T-helper 17 cell (primary cell): ENCODE measurements around the gene PIEZO2. TPM values are rescaled to one million over a fixed set of nuclear protein-coding genes. Genes with fewer than 3 reads are reported as not detected.

Source experiments
- ATAC-seq: fragments of 150-1000 bp; cut with Tn5 transposase; 2 replicates; pipeline ENCODE4 v1.10.0; 2021; ENCODE audit warnings: mild to moderate bottlenecking, moderate library complexity
- DNase-seq, 3 donors: peaks; one replicate each; pipeline versions ENCODE4 v3.0.0 to v3.0.0-alpha.2; 2020 to 2021
- H3K9me3 ChIP-seq: one replicate; pipeline ENCODE4 v1.7.0; 2013; ENCODE audit warnings: low read length, mild to moderate bottlenecking; ENCODE audit not compliant: control insufficient read depth, poor library complexity, severe bottlenecking
- H3K27ac Mint-ChIP-seq: one replicate; pipeline ENCODE4 v1.8.0; 2022; ENCODE audit warnings: mild to moderate bottlenecking, moderate library complexity, mixed read lengths
- H3K27me3 Mint-ChIP-seq: one replicate; pipeline ENCODE4 v1.8.0; 2022; ENCODE audit warnings: mixed read lengths
- H3K36me3 Mint-ChIP-seq: one replicate; pipeline ENCODE4 v1.8.0; 2022; ENCODE audit warnings: low read depth, mixed read lengths
- H3K4me1 Mint-ChIP-seq: one replicate; pipeline ENCODE4 v1.8.0; 2022; ENCODE audit warnings: mild to moderate bottlenecking, mixed read lengths
- H3K4me3 Mint-ChIP-seq: one replicate; pipeline ENCODE4 v1.8.0; 2022; ENCODE audit warnings: mild to moderate bottlenecking, moderate library complexity, mixed read lengths
- total RNA-seq, 4 donors: library from RNA in 2 of 4; stranded (reverse) in 2 of 4; gene quantifications; one replicate each; pipeline ENCODE4 v1.2.3 and lab custom pipeline; 2022 to 2026

PIEZO2 gene
- total RNA-seq, 2 donors from 2014 or later, result not detected

DNA sequence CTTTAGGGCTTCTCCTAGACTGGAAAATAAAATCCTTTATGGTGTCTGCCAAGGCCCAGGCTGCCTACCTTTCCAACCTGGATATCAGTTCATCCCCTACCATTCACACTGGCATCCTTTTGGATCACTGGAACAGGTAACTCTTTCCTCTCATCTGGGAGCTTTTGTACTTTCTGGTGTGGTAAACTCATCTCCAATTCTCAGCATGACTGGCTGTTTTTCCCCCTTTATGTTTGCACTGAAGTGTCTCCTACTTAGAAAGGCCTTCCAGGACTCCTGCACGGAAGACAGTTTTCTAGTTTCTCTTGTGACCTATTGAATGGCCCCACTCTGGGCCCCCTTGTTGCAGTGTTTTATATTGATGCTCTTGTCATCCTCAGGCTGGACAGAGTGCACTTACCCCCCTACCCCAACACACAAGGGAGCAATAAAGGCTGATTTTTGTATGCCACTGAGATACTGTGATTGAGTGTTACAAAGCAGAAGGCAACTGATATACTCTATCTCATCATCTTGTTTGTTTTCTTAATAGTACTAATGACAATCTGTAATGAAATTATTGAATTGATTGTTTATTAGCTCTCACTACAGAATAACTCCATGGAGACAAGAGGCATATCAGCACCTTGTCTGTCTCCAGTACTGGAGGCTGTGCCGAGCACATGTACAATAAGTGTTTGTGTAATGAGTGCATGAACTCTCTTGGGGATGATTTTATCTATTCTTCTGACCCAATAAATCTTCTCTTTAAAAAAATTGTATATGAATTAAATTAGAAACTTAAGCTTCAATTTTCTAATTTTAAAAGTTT lies 129.9 kb downstream of the PIEZO2 start:
- ATAC-seq, result no peak
- H3K27ac Mint-ChIP-seq, result no peak overlapping the region
- H3K9me3 ChIP-seq, result no peaks in the 10 kb centered on the region
- H3K4me3 Mint-ChIP-seq, result no peak overlapping the region
- H3K36me3 Mint-ChIP-seq, result no peaks in the 10 kb centered on the region
- H3K27me3 Mint-ChIP-seq, result peaks cover 5% of the 10 kb centered on the region
- peaks cover 2% of the 10 kb centered on the region for H3K4me1 Mint-ChIP-seq
- no peak for DNase-seq

DNA sequence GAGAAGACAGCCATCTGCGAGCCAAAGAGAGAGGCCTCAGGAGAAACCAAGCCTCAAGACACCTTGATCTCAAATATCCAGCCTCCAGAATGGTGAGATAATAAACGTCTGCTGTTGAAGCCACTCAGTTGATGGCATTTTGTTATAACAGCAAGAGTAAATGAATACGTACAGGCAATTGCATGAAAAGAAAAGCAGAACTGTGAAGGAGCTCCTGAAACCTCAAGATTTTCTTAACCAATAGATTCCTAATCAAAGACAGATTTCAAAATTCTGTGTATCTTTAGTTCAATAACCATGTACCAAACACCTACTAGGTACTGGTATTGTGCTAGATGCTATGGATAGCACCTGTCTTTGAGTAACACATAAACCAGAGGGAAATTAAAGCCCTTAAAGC lies 139.5 kb downstream of the PIEZO2 start:
- Mint-ChIP-seq H3K27ac (no peak overlapping the region), H3K27me3 (peaks cover 5% of the 10 kb centered on the region), H3K4me1 (no peaks in the 10 kb centered on the region), H3K36me3 (no peaks in the 10 kb centered on the region), H3K4me3 (no peak overlapping the region)
- DNase-seq (no peak), ATAC-seq (no peak)
- H3K9me3 ChIP-seq, result no peaks in the 10 kb centered on the region

DNA sequence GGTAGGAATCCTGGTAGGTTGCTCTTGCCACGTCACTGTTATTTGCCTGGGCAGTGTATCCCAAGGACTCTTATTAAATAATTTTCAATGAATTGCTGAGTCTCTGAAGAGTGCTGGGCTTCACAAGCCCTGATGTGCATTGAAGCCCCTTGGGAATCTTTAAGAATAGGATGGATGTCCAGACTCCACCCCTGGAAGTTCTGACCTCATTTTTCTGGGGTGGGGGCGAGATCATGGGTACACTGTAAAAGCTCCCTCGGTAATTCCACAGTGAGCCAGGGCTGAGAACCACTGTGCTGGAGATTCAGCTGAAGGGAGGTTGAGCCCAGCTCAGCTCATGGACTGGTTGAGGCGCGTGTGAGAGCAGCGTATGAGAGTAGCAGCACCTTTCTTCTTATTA lies 140.2 kb downstream of the PIEZO2 start:
- H3K4me1 Mint-ChIP-seq, result no peaks in the 10 kb centered on the region
- no peak for DNase-seq
- H3K9me3 ChIP-seq, result no peaks in the 10 kb centered on the region
- no peak for ATAC-seq
- H3K27me3 Mint-ChIP-seq, result peaks cover 5% of the 10 kb centered on the region
- H3K36me3 Mint-ChIP-seq, result no peaks in the 10 kb centered on the region
- H3K27ac Mint-ChIP-seq, result no peak overlapping the region
- no peak overlapping the region for H3K4me3 Mint-ChIP-seq

DNA sequence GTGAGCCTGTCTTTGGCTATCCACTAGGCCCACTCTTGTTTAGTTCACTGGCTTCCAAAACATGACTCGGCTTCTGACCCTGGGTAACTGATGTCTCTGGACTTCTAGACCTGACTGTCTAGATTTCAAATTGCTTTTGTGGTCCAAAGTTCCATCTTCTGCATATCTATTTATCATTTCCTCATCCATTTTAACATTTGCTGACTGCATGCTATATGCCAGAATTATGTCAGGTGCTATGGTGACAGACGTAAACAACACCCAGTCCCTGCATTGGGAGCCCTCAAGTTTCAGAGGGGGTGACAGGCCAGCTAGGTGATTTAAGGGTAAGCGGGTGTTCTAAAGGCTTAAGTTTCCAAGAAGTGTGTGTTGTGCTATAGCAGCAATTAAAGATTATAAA lies 140.9 kb downstream of the PIEZO2 start:
- ATAC-seq (no peak), DNase-seq (no peak)
- Mint-ChIP-seq H3K4me3 (no peak overlapping the region), H3K4me1 (no peaks in the 10 kb centered on the region), H3K36me3 (no peaks in the 10 kb centered on the region), H3K27ac (no peak overlapping the region), H3K27me3 (peaks cover 5% of the 10 kb centered on the region)
- no peaks in the 10 kb centered on the region for H3K9me3 ChIP-seq

DNA sequence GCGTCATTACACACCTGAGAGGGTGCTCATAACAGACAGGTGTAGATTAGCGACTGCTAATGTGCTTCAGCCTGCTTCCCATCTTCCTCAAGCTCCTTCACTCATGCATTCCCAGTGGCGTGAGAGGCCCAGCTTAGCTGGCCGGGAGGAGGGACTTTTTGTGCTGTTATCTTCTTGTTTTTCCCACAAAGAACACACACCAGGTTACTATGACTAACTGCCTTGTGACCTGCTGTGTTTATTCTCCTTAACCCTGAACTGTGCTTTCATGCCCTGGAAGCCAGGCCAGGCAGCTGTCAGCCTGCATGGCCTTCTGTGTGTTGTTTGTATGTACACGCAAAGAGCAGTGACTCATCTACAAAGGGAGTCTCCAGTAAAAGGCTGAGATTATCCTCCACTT lies 143.8 kb downstream of the PIEZO2 start:
- Mint-ChIP-seq H3K27me3 (peaks cover 9% of the 10 kb centered on the region), H3K4me1 (no peaks in the 10 kb centered on the region), H3K4me3 (no peak overlapping the region), H3K27ac (no peak overlapping the region), H3K36me3 (no peaks in the 10 kb centered on the region)
- no peaks in the 10 kb centered on the region for H3K9me3 ChIP-seq
- ATAC-seq (no peak), DNase-seq (no peak)

DNA sequence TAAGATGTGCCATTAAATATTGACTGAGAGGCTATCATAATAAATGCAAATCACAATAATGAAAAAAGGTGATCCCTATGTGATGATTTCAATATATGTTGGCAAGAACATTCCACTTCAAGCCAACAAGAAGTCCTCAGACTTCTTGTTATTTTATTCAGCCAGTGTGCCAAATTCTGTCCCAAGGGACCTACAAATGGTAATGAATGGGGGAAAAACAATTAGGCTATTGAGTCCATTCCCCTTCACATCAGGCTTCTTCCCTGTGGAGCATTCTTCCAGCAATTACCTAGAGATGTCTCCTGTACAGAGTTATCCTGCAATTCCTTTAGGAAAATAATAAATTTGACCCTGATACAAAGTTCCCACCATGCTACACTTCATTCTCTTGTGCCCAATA lies 144.4 kb downstream of the PIEZO2 start:
- no peak for DNase-seq
- H3K36me3 Mint-ChIP-seq, result no peaks in the 10 kb centered on the region
- H3K27ac Mint-ChIP-seq, result no peak overlapping the region
- ATAC-seq, result no peak
- H3K9me3 ChIP-seq, result no peaks in the 10 kb centered on the region
- no peaks in the 10 kb centered on the region for H3K4me1 Mint-ChIP-seq
- H3K27me3 Mint-ChIP-seq, result peaks cover 9% of the 10 kb centered on the region
- no peak overlapping the region for H3K4me3 Mint-ChIP-seq

DNA sequence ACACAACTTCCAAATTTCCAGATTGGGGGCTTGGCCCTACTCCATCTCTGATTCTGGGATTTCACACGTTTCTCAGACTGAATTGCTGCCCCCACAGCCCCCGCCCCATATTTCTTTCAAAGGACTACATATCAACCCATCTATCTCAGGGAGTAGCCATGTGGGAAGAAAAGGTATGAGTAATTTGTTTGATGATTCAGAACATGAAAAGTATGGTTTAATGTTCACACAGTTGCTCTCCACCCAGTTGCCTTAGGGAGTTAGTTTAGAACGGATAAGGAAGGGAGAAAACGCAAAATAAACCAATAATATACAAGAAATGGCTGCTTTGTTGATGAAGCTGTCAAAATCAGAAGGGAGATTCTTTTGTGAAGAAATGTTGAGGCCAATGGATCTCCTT lies 145.1 kb downstream of the PIEZO2 start:
- Mint-ChIP-seq H3K4me3 (no peak overlapping the region), H3K27me3 (peaks cover 8% of the 10 kb centered on the region), H3K4me1 (no peaks in the 10 kb centered on the region), H3K27ac (no peak overlapping the region), H3K36me3 (no peaks in the 10 kb centered on the region)
- DNase-seq (no peak), ATAC-seq (no peak)
- no peaks in the 10 kb centered on the region for H3K9me3 ChIP-seq

DNA sequence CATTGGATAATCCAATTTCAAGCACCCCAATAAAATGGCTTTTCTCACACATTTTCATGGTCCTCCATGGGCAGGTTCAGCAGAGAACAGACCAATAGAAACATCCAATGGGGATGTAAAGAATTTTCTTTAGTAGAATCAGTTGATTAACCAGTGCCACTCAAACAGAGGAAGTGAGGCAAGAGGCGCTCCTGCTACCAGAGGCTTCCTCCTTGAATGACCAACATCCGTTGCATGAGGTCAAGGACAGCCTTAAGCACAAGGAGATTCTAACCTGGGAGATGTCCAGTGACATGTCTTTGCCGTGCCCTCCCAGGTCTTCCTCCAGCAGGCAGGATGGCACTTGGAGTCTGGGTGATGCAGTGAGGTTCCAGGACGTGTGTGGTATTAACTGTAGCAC lies 146.6 kb downstream of the PIEZO2 start:
- no peaks in the 10 kb centered on the region for H3K9me3 ChIP-seq
- no peak for DNase-seq
- ATAC-seq, result no peak
- Mint-ChIP-seq H3K4me1 (no peaks in the 10 kb centered on the region), H3K36me3 (no peaks in the 10 kb centered on the region), H3K27me3 (peaks cover 4% of the 10 kb centered on the region), H3K4me3 (no peak overlapping the region), H3K27ac (no peak overlapping the region)

DNA sequence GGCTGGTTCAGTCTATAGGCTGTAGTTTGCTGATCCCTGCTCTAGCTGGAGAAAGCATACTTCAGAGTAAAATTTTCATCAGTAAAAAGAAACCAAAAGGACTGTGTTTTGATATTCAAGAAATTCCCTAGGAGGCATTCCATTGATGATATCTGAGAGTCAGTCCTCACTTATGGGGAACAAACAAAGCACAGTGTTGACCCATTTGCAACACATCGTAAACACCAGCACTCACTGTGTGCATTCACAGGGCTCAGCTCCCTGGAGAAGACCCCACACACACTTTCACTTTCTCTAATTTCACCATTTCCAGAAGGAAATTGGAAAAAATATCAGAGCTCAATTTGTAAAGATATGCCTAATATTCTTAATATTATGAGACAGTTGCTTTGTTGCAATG lies 147.1 kb downstream of the PIEZO2 start:
- Mint-ChIP-seq H3K4me1 (no peaks in the 10 kb centered on the region), H3K27me3 (peaks cover 4% of the 10 kb centered on the region), H3K27ac (no peak overlapping the region), H3K36me3 (no peaks in the 10 kb centered on the region), H3K4me3 (no peak overlapping the region)
- no peaks in the 10 kb centered on the region for H3K9me3 ChIP-seq
- DNase-seq (no peak), ATAC-seq (no peak)

DNA sequence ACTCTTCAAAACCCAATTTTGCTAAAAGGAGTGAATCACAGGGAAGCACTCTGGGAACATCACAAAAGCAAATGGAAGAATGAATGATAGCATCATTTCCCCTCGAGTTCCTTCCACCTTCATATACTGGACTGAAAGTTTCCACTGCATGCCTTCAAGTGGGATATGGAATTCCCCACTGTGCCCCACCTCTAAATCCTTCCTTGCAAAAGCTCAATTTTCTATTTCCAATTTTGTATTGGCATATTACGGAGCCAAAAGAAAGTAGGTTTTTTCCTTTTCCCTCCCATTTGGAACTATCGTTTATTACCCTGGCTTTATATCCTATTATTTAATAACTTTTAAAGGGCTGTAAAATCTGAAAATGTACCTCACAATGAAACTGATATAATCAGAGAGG lies 149.3 kb downstream of the PIEZO2 start:
- no peak for ATAC-seq
- peaks cover 4% of the 10 kb centered on the region for H3K27me3 Mint-ChIP-seq
- H3K9me3 ChIP-seq, result no peaks in the 10 kb centered on the region
- H3K36me3 Mint-ChIP-seq, result peaks cover 2% of the 10 kb centered on the region
- DNase-seq, result no peak
- H3K4me3 Mint-ChIP-seq, result no peak overlapping the region
- no peaks in the 10 kb centered on the region for H3K4me1 Mint-ChIP-seq
- no peak overlapping the region for H3K27ac Mint-ChIP-seq

DNA sequence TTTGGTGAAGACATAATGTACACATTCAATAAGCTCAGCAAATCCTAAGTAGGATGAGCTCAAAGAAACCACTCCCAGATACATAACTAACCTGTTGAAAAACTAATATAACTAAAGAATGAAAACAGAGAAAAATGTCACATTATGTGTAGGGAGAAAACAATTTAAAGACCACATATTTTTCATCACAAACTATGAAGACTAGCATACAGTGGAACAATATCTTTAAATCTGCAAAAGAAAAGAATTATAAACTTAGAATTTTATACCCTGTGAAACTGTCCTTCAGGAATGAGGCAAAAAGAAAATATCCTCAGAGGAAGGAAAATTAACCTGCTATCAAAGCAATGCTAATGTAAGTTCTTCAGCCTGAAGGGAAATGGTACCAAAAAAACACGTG lies 151.5 kb downstream of the PIEZO2 start:
- peaks cover 2% of the 10 kb centered on the region for H3K36me3 Mint-ChIP-seq

DNA sequence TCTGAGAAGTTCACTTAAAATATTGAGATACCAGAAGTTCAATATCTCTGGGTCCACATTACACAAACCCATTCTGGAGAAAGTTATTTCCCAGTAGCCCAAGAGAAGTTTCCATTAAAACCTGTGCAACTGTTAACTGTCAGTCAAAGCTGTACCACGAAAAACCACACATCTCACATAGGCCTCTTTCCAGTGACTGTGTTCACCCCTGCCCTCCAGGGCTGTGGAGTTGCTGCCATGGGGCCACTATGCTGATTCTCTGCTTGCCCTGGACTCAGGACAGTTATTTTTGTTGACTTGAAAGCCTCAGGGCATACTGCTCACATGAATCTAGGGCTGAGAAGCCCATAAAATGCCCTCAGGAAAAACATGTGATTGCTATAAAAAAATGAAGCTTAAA lies 153.8 kb downstream of the PIEZO2 start:
- no peaks in the 10 kb centered on the region for H3K4me1 Mint-ChIP-seq
- no peak for DNase-seq
- H3K4me3 Mint-ChIP-seq, result no peak overlapping the region
- ATAC-seq, result no peak
- peaks cover 2% of the 10 kb centered on the region for H3K36me3 Mint-ChIP-seq
- H3K9me3 ChIP-seq, result no peaks in the 10 kb centered on the region
- H3K27me3 Mint-ChIP-seq, result no peaks in the 10 kb centered on the region
- H3K27ac Mint-ChIP-seq, result no peak overlapping the region

More for the DNA sequence above, 151.5 kb downstream of the PIEZO2 start:
- Mint-ChIP-seq H3K27ac (no peak overlapping the region), H3K4me3 (no peak overlapping the region), H3K4me1 (no peaks in the 10 kb centered on the region), H3K27me3 (peaks cover 4% of the 10 kb centered on the region)
- no peaks in the 10 kb centered on the region for H3K9me3 ChIP-seq
- ATAC-seq, result no peak
- DNase-seq, result no peak

DNA sequence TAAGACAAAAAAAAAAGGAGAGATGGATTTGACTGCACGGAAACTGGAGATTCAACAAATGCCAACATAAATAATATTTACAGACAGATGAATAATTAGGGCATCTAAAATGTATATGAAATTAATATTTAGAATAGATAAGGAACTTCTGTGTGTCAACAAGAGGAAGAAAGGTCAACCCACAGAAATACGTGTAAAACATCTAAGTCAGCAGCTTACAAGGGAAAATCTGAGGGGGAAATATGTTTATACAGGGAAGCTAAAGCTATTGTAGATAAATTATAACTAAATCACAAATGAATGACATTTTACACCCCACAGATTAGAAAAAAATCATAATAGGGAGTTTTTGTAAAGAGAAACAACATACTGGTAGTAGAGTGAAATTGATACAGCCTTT lies 159.9 kb downstream of the PIEZO2 start:
- H3K9me3 ChIP-seq, result no peaks in the 10 kb centered on the region
- H3K36me3 Mint-ChIP-seq, result no peaks in the 10 kb centered on the region
- DNase-seq (no peak), ATAC-seq (no peak)
- H3K27ac Mint-ChIP-seq, result no peak overlapping the region
- H3K4me1 Mint-ChIP-seq, result no peaks in the 10 kb centered on the region
- no peak overlapping the region for H3K4me3 Mint-ChIP-seq
- H3K27me3 Mint-ChIP-seq, result no peaks in the 10 kb centered on the region

DNA sequence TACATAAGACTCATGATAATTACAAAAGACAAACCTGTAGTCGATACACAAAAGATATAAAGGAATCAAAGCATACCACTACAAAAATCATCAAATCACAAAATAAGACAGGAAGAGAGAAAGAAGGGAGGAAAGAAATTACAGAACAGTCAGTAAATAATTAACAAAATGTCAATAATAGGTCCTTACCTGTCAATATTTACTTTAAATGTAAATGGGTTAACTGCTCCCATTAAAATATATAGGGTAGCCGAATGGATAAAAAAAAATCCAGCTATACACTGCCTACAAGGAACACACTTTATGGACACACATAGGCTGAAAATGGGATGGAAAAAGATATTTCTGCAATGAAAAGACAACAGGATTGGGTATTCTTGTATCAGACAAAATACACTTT lies 163.7 kb downstream of the PIEZO2 start:
- no peaks in the 10 kb centered on the region for H3K4me1 Mint-ChIP-seq
- DNase-seq, result no peak
- no peaks in the 10 kb centered on the region for H3K36me3 Mint-ChIP-seq
- H3K27ac Mint-ChIP-seq, result no peak overlapping the region
- H3K27me3 Mint-ChIP-seq, result no peaks in the 10 kb centered on the region
- H3K4me3 Mint-ChIP-seq, result no peak overlapping the region
- no peaks in the 10 kb centered on the region for H3K9me3 ChIP-seq
- no peak for ATAC-seq
